Forelimb muscle (tissue), 1 donor: ENCODE results near the gene ITGB5. TPM values are rescaled to one million over a fixed set of nuclear protein-coding genes. Genes with fewer than 3 reads are reported as not detected.
"Not testable (repeated sequence)": the region's sequence is repeated elsewhere in the genome, so short reads cannot be mapped to it uniquely, and the experiment has no call there.

Experiments used
- DNase-seq: peaks from one replicate; pipeline ENCODE4 v3.0.0-alpha.2; 2013; ENCODE audit warnings: low read depth
- polyA plus RNA-seq: library from polyadenylated mRNA; unstranded; fragments of 120-200 nt; gene quantifications from one replicate; pipeline ENCODE4 v1.2.1, GENCODE V29; 2013; ENCODE audit not compliant: insufficient read length

ITGB5 gene
- polyA plus RNA-seq, 1 donor = 18.3 TPM

- DNase-seq = no peak
Measured at GRCh38 chr3:124837065-124837464, 50.1 kb downstream of the ITGB5 start.

- DNase-seq = no peak
Measured at GRCh38 chr3:124836448-124836847, 50.7 kb downstream of the ITGB5 start.

DNA sequence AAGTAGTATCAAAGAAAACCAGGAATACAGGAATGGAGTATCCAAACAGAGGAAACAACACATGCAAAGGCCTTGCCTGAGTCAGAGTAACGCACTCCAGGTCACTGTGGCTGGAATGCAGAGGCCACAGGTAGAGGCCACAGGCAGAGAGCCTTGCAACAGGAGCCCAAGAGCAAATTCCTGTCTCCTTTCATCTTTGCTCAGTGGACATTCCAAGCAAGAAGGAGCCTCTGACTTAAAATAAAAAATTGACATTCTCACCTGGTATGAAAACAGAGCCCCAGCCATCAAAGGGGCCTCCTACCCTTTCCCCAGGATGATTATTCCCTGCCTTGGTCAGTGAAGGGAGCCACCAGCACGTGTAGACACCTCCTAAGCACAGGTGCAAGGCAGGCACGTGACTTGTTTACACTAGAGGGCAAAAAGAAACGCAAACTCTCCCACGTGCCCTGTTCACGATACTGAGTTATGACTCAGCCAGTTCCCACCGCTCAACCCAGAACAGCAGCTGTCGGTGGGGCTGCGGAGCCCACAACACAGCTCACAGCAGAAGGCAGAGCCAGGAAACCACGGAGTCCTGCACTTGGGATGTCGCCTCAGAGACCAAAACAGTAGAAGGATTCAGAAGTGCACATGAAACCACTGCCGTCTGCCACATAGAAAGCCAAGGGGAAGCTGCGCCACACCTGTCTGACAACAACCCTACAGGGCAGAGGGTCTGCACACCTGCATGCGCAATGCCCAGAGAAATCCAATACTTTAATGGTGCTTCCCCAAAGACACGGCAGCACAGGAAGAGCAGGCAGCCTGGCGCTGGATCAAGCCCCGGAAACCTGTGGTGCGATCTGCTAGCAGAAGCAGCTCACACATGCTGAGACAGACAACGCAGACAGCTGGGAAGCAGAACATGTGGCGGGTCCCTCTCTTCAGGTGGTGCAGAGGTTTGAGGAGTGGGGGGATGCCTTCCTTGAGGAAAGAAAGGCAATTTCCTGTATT, 52.1 kb downstream of the ITGB5 start:
- DNase-seq = no peak

DNA sequence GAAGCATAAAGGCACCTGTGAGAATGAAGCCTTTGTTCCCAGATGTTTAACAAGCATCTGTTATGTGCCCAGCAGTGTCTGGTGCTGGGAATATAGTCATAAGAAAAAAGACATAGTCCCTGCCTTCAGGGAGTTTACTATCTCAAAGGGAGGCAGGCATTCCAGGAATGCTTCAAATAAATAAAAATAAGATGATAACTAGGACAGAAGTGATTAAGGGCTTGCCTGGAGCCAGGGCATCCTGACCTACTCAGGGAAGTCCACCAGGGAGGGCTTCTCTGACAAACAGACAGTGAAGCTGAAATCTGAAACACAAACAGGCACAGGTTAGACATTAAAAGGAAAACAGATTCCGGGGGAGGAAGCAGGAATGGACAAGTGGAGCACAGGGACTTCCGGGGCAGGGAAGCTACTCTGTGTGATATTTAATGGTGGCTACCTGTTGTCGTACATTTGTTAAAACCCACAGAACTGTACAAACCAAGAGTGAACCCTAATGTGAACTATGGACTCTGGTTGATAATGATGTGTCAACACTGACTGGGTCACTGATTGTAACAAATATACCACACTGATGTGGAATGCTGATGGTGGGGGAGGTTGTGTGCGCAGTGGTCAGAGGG, 53.3 kb downstream of the ITGB5 start:
- DNase-seq = no peak

- no peak for DNase-seq
Measured at GRCh38 chr3:124832782-124833709, 54.1 kb downstream of the ITGB5 start.

DNA sequence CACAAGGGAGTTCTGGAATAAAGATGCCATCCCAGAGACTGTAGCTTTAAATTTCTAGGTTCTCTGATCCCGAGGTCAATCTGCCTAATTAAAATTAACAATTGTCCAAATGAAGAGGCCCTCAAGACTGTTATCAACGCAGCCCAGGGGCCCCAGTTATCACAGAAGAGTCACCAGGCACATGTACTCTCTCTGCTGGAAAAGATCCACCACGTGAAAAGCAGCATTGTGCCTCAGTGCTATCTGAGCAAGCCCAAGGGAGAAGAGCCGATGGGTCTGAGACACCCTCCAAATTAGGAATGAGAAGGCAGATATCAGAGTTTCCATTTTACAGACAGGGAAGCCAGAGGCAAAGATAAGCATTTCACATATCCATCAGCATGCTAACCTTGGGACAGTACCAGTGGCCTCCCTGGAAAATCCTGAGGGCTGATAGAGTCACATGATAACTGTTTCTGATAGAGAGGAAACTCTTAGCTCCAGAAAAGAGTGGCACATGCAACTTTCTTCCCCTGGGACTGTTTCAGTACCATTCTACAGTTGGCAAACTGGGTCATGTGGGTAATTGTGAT, 55.5 kb downstream of the ITGB5 start:
- DNase-seq = no peak

DNA sequence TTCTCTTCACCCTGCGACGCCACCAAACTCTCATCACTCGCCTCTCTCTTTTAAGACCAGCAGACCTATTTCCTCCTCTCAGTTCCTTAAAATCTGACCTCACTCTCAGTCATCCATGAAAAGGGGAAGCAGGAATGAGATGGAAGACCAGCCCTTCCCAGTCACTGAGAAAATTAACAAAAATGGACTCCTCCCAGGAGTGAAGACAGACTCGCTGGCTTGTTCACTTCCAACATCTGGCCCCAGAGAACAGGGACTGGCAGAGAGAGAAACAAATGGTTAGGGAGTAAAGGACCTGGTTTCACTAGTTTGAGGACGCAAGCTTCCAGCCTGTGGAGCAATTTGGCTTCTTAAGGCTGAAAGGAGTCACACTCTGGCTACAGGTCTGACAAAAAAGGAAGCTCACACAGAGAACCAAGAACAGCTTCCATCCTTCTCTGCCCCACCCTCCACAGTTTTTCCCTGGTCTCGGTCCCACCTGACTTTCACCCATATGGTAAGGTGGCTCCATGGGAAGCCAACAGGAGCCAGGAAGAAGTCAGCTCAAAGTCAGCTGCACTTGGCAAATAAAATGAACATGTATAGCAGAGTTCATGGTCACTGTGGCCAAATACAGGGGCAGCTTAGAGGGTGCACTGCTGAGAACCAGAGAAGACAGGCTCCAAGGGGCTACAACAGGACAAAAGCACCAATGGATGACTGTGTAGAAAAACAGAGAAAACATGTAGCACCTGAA, 57.2 kb downstream of the ITGB5 start:
- DNase-seq = no peak

- DNase-seq = no peak
Measured at GRCh38 chr3:124829178-124829818, 57.9 kb downstream of the ITGB5 start.

GRCh38 chr3:124827476-124828206, 59.5 kb downstream of the ITGB5 start:
- DNase-seq = not testable (repeated sequence)

DNA sequence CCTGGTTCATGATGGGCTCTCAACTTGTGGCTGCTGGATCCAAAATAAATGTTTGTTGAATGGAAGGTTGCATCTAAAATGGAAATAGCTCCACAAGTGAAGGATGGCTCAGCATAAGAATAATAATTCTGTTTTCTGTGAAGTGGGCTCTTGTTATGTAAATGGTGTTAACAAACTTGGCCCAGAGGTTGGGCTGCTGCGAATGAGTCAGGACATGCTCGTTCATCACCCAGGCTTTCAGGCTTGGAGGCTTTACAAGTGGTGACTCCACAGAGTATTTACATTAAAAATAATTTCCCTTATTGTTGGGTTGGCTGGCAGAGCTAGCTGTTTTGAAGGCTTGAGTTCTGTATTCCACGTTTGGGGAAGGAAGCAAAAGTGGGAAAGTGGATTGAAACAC, 60.5 kb downstream of the ITGB5 start:
- DNase-seq = no peak

DNA sequence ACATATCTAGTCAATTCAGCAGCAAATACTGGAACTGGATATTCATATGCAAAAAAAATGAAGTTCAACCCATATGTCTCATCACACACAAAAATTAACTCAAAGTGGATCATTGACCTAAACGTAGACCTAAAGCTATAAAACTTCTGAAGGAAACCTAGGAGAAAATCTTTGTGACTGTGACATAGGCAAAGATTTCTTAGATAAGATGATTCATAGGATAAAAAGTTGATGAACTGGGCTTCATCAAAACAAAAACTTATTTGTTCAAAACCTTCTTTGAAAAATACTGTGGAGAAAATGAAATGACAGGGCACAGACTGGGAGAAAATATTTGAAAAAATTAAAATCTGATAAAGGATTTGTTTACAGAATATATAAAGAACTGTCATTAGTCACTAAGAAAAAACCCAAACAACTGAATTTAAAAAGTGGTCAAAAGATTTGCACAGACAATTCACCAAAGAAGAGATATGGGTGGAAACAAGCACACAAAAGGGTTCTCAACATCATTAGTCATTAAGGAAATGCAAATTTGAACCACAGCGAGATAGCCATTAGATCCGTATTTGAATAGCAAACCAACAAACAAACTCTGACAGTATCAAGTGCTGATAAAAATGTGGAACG, 62.8 kb downstream of the ITGB5 start:
- no peak for DNase-seq

DNA sequence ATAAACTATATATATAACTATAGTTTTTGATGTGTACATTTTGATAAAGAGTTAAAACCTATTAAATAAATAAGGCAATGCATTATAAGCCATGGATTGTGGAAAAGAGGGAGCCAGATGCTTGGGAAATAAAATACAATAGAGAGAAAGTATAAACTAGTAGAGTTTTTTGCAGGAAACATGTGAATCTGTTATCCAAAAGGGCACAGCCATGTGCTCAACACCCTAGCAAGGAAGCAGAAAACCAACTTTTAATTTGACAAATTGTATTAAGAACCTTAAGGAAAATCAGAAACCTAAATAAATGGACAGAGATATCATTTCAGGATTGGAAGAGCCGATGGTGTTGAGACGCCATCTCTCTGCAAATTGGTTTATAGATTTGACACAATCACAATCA, 63.5 kb downstream of the ITGB5 start:
- DNase-seq = no peak

GRCh38 chr3:124823206-124823605, 64.0 kb downstream of the ITGB5 start:
- no peak for DNase-seq

DNA sequence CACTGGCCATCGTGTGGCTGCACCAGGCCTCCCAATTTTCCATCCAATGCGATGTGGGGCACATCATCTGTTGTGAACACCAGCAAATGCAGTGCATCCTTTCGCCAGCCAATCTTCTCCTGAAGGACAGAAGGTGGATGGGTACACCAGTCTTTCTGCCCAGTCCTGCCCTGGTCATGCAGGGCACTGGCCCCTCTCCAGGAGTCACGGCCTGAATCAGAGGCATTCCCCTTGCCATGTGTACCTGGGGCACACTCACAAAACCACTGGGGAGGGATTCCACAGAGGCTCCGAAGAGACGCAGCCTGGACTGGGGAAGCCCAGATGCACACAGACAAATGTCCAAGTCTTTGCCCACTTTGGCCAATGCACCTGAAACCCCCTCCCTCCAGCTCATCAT, 65.8 kb downstream of the ITGB5 start:
- DNase-seq = no peak

DNA sequence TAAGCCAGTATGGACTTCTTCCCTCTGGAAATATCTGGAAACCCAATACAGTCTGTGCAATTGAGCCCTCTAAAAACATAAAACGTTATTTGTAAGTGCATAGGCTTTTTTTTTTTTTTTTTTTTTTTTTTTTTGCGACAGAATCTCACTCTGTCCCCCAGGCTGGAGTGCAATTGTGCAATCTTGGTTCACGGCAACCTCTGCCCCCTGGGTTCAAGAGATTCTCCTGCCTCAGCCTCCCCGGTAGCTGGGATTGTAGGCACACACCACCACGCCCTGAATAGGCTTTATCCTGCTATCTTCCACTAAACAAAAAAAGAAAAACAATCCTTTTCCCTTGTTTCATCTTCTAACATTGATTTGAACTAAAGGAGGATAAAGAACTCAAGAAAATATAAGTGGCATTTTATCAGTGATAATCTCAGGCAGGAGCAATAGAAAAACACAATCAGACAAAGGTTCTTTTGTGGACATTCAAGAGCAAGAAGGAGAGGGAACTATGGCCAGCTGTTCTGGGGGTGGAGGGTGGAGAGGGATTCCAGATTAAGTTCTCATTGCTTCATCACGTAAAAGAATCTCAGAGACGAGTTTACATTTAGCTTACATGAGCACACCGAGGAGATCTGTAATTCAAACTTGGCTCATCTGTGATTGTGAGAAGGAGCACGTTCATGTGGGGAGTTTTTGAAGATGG, 68.6 kb downstream of the ITGB5 start:
- no peak for DNase-seq

GRCh38 chr3:124817079-124817478, 70.1 kb downstream of the ITGB5 start:
- no peak for DNase-seq

- no peak for DNase-seq
Measured at GRCh38 chr3:124816206-124816605, 71.0 kb downstream of the ITGB5 start.

- no peak for DNase-seq
Measured at GRCh38 chr3:124815781-124816180, 71.4 kb downstream of the ITGB5 start.
